Measurements from ENCODE around the gene NEGR1. TPM values are rescaled to one million over a fixed set of nuclear protein-coding genes. Genes with fewer than 3 reads are reported as not detected.

Gene NEGR1
- total and polyA plus RNA-seq, 2 experiments from 2014 or later = 0.57 to 0.94 TPM

GRCh38 chr1:71786218-71786617 lies 496.1 kb downstream of the NEGR1 start:
- H3K27me3 Mint-ChIP-seq (ENCODE audit: insufficient read depth, low read depth, poor library complexity) = peaks cover 2% of the 10 kb centered on the region
- H3K4me1 ChIP-seq (ENCODE audit: insufficient read depth) = no peaks in the 10 kb centered on the region
- H3K9me3 Mint-ChIP-seq = no peaks in the 10 kb centered on the region
- no peak overlapping the region for H3K4me3 ChIP-seq
- no peak overlapping the region for H3K4me2 ChIP-seq
- no peak overlapping the region for H3K4me3 Mint-ChIP-seq
- no peak for DNase-seq (ENCODE audit: low spot score)
- no peak overlapping the region for H2AFZ ChIP-seq
- ATAC-seq = no peak
- H3K27me3 ChIP-seq (ENCODE audit: insufficient read depth) = no peaks in the 10 kb centered on the region
- TF ChIP-seq STAT1 (IDR thresholded peaks at IDR 0.05; ENCODE audit: unreplicated experiment) = no peak
- TF ChIP-seq ZNF462 (CRISPR knock-in tag; IDR thresholded peaks at IDR 0.05) = no peak
- TF ChIP-seq CTCF (conservative IDR thresholded peaks at IDR 0.05; ENCODE audit: low read depth in 2 of 2) = no peak
- TF ChIP-seq ETS1 (IDR thresholded peaks at IDR 0.05) = no peak
- no peak for TF ChIP-seq REST (IDR thresholded peaks at IDR 0.05; ENCODE audit: unreplicated experiment)
- no peak for TF ChIP-seq ZNF114 (CRISPR knock-in tag; IDR thresholded peaks at IDR 0.05)
- no peaks in the 10 kb centered on the region for H3K9me2 ChIP-seq (ENCODE audit: insufficient read depth)
- H3F3A ChIP-seq (replicated peaks; ENCODE audit: low read depth) = no peaks in the 10 kb centered on the region
- H3K27ac ChIP-seq (ENCODE audit: low read depth) = no peak overlapping the region
- H4K20me1 ChIP-seq (replicated peaks; ENCODE audit: insufficient read depth) = no peaks in the 10 kb centered on the region
- H3K27ac Mint-ChIP-seq = no peak overlapping the region
- no peaks in the 10 kb centered on the region for H3K79me2 ChIP-seq (replicated peaks; ENCODE audit: insufficient read depth)
- no peaks in the 10 kb centered on the region for H3K4me1 Mint-ChIP-seq
- H3K36me3 ChIP-seq (ENCODE audit: insufficient read depth) = no peaks in the 10 kb centered on the region
- no peaks in the 10 kb centered on the region for H3K36me3 Mint-ChIP-seq (ENCODE audit: low read depth)

Data from GM23338 (cell line).